ENCODE measurements around the gene TFDP1.

GRCh38 chr13:113561417-113562084 is 23.0 kb upstream of the TFDP1 start:
- no peak for TF ChIP-seq CTCF (conservative IDR thresholded peaks at IDR 0.05)
- no peak for TF ChIP-seq EZH2 (IDR thresholded peaks at IDR 0.05; ENCODE audit: low read depth)
